Urothelium cell line (cell line): ENCODE measurements around the gene MYRFL.
"Not testable (repeated sequence)": the region's sequence is repeated elsewhere in the genome, so short reads cannot be mapped to it uniquely, and the experiment has no call there.

ENCODE experiments used
- DNase-seq: peaks from one replicate; pipeline ENCODE4 v3.0.0; 2011; ENCODE audit warnings: low spot score, mixed read lengths
- FAIRE-seq: peaks from 2 replicates; lab custom pipeline; 2011; peaks lifted over from hg19 to GRCh38; lab: Jason Lieb, UNC

The MYRFL gene

DNA sequence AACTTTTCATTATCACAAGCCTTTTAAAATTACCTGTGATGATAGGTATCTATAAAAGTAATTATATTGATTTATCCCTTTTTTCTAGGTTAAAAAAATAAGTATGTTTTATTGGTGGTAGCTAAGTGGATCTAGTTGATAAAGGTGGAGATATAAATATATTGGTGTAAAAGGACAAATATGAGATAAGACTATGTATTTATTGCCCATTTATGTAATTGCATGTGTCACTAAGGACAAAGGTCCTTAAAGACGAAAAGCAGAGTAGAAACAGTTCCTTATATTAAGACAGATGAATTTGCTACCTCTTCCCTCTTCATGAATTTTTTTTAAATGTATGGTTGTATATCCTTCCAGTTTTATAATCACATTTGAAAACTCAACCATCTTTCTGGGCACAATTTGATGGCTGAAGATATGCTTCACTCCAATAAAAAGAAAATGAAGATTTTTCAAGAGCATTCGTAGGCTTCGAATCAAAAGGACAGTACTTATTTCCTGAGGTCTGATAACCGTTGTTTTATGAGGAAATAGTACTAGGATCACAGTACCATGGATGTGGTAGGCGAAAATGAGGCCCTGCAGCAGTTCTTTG, at the start of gene MYRFL:
MYRFL (plus strand) TSS at position 262 of the 595 bp plus-strand sequence; CDS start at position 553, 291 bp downstream.
- DNase-seq (no peak), FAIRE-seq (no peak)

DNA sequence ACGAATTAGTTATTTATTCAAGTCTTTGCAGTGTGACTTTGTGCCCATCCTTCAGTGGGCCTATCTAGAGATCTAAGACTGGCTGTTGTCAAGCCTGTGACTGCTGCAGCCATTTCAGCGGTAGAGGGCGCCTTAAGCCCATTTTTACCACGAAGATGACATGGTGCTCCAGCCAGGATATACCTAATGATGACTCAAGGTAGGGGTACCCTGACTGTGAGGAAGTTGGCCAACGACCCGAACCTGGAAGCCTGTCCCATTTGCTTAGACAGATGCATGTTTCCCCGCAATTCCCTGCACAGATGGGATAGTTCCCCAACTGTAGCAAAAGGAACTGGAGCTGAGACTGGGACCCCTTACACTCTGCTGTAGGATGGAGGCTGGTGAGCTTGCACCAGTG, 45.1 kb upstream of the MYRFL start:
- FAIRE-seq = no peak
- DNase-seq = peak; percentile 2

DNA sequence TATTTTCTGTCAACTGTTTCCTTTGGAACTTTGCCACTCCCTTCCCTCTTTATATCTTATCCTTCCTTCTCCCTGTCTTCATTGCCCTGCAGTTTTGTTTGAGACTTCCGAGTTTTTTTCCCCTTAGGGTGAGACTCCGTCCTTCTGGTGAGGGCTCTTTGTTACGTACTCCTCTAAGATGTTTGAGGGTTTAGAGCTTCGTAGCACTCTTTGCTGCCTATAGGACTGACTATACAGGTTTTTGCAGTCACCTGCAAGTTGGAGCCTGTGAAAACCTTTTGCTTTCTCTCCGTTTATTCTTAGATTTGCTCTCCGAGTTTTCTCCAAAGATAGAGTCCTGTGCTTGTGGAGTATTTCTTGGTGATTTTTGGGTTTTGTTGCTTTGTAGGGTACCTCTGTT, 41.7 kb upstream of the MYRFL start:
- FAIRE-seq (no peak), DNase-seq (no peak)

DNA sequence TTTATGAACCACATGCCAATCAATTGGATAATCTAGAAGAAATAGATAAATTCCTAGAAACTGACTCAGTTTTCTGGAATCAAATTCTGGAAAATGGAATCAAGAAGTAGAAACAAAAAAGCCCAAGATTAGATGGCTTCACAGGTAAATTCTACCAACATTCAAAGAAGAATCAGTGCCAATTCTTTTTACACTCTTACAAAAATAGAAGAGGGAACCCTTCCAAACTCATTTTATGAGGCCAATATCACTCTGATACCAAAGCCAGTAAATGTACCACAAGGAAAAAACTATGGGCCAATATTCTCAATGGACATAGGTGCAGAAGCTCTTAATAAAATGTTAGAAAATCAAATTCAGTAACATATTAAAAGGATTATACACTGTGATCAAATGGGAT, 35.7 kb upstream of the MYRFL start:
- FAIRE-seq = no peak
- DNase-seq = no peak

DNA sequence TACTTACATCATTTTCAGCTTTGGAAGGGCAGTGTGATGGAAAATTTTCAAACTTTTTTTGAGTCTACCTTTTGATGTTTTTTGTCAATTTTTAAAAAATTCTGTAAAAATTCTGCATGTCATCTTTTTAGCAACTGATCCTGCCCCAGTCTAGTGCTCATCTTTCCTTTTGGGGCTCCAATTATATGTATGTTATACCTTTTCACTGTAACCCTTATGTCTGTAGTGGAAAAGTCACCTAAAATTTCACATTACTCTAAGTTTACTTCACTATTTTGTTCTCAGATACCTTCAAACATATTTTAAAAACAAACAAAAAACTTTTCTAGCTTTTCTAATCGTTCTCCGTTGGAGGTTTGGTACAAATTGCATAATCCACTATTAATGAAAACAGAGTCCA, 32.5 kb upstream of the MYRFL start:
- FAIRE-seq = no peak
- DNase-seq = no peak

DNA sequence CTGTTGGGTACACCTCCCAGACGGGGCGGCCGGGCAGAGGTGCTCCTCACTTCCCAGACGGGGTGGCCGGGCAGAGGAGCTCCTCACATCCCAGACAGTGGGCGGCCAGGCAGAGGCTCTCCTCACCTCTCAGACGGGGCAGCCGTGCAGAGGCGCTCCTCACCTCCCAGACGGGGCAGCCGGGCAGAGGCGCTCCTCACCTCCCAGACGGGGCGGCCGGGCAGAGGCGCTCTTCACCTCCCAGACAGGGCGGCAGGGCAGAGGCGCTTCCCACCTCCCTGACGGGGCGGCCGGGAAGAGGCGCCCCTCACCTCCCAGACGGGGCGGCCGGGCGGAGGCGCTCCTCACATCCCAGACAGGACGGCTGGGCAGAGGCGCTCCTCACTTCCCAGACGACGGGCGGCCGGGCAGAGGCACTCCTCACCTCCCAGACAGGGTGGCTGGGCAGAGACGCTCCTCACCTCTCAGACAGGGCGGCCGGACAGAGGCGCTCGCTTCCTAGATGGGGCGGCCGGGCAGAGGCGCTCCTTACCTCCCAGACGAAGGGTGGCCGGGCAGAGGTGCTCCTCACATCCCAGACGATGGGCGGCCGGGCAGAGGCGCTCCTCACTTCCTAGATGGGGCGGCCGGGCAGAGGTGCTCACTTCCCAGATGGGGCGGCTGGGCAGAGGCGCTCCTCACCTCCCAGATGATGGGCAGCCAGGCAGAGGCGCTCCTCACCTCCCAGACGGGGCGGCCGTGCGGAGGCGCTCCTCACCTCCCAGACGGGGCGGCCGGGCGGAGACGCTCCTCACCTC, 17.7 kb upstream of the MYRFL start:
- not testable (repeated sequence) for FAIRE-seq, DNase-seq

DNA sequence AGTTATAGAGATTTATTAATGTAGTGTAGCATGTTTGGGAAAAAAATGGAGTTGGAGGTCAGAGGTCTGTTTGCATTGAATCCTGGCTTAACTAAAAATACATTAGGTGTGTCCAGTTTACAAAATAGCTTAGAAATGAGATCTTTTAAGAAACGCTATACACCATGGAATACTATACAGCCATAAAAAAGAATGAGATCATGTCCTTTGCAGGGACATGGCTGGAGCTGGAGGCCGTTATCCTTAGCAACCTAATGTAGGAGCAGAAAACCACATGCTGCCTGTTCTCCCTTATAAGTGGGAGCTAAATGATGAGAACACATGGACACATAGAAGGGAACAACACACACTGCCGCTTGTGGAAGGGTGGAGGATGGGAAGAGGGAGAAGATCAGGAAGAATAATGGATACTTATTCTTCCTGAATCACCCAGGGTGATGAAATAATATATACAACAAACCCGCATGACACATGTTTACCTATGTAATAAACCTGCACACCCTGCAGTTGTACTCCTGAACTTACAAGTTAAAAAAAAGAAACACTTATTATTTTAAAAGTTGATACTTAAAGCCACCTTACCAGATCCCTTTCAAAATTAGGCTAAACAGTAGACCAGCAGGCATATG, 14.0 kb upstream of the MYRFL start:
- no peak for FAIRE-seq

DNA sequence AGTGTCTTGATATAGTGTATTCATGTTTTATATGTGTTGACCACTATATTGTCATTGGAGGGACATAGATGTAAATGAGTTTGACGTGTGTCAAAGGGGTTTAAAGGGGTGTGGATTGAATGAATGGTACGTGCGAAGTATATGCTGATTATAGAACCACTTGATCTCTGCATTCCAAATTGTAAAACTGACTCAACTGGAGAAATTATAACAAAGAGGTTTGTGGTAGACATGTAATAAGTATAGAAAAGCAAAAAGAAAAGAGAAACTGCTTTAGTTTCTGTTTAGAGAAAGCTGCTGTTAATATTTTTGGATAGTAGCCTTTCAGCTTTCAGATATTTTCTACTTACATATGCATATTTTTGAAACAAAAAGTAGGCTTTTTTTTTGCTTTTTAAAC, 8.9 kb upstream of the MYRFL start:
- DNase-seq (no peak), FAIRE-seq (no peak)

More for the DNA sequence above, 14.0 kb upstream of the MYRFL start:
- no peak for DNase-seq

DNA sequence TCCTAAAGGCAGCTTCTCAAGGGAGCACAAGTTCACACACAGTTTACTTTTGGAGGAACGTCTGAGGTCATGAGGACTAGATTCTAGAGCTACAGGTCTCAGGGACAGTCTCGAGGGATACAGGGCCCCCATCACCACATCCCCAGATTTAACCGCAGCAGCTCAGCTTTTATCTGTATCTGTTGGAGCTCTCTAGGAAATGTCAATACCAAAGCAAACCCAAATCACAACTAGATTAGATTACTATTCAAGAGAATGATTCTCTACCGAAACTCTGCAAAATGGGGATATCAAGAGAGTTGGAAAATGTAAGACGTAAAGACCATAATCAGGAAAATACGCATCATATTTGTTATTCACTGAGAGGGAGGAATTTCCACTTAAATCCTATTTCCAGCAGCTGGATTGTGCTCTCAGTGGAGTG, 4.0 kb upstream of the MYRFL start:
- no peak for FAIRE-seq
- no peak for DNase-seq

DNA sequence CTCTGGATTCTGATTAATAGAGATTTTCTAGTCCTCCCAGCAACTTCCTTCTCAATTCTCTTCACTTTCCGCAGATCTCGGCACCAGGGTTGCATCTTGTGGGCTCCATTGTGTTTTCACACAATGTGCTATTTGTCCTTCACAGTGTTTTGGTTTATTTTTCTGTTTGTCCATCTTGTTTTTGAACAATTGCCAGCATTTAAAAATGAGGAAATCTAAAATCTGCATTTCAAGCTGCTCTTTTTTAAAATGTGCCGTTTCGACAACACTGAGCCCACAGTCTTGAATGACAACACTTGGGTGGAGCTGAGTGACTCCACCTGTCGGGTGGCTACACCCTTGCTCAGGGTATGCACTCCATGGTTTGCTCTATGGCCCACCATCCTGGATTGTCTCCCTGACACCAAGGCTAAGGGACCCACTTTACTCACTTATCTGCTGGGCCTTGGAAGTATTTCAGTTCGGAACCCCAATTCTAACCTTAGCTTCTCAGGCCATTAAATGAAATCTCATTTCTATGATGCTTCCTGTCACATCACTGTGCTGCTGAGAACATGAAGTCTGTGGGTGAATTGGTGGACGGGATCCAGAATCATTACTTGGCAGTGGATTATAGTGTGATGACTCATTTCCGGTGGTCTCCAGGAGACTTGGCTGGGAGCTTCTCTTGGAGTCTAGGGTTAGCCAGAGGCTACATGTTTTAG, 3.4 kb upstream of the MYRFL start:
- FAIRE-seq (no peak), DNase-seq (peak; percentile 74)

DNA sequence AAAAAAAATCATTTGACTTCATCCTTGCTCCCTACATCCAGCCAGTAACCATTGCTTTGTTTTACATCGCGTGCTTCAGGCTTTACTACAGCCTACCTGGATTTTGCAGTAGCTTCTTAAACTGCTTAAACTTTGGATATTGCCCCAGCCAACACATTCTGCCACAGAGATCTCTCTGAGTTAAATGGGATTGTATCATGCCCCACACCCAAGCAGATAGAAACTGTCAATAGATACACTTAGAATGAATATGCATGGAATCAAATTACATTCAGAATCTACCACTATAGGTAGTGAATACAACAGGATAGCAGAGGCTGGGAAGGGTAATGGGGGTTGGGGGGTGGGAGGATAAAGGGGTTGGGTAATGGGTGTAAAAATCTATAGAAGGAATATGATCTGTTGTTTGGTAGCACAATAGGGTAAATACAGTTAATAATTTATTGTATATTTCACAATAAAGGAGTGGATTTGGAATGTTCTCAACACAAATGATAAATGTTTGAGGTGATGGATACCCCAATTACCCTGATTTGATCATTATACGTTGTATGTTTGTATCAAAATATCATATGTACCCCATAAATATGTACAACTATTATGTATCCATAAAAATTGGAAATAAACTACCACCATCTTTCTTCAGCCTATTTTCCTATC, 2.7 kb upstream of the MYRFL start:
- FAIRE-seq (no peak), DNase-seq (no peak)

DNA sequence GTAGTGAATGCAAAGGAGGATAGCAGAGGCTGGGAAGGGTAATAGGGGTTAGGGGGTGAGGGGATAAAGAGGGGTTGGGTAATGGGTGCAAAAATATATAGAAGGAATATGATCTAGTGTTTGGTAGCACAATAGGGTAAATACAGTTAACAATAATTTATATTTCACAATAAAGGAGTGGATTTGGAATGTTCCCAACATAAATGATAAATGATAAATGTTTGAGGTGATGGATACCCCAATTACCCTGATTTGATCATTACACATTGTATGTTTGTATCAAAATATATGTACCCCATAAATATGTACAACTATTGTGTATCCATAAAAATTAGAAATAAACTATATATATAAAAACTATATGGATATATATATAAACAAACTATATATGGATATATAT, 999 bp upstream of the MYRFL start:
- FAIRE-seq = no peak

DNA sequence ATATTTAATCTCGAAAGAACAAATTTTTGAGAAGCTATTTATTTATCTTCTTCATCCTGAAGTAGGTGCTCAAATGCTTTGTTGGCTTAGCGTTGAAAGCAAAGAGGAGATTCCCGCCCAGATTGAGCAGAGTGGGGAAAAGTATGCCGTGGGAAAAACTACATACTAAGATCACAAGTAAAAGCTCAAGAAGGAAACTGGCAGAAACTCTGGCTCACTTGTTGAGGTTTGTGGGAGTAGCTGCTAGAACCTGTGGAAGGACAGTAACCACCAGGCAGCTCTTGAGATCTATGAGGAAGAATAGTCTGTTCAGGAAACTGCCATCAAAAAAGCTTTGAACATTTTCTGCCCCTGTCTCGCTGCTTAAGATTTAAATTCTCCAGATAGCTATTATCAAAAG, 3.9 kb downstream of the MYRFL start:
- FAIRE-seq (no peak), DNase-seq (no peak)

More for the DNA sequence above, 999 bp upstream of the MYRFL start:
- DNase-seq = no peak

DNA sequence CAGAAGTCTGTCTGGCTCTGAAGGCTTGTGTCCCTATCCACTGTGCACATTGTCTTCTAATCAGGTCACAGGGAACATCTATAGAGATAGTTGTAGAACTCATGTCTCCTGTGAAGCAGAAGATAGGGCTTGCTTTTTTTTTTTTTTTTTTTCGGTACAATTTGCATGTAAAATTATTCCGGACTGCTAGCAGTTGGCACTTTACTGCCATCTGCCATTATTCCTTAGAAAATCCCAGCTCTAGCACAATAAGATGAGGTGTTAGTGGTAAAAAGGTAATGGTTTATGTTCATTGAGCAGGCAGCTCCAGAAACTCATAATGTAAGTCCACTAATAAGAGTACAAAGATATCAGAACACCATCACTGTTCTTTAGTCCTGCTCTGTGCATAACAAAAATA, 8.7 kb downstream of the MYRFL start:
- FAIRE-seq (no peak), DNase-seq (no peak)

DNA sequence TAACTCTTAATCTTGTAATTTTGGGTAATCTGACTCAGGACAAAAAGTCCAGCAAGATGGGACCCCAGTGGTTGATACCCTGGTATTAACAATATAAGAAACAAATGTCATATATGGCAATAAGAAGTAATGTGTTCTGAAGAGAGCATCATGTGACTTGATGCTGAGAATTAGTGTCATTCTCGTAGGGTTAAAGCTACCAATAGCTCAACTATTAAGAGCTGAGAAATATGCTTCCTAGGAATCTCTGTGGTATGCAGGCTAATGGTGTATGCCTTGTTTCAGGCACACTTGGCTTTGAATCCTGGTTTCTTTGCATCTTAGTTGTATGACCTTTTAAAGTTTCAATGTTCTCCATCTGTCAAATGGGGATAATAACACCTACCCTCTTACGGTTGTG, 9.1 kb downstream of the MYRFL start:
- FAIRE-seq (no peak), DNase-seq (no peak)

DNA sequence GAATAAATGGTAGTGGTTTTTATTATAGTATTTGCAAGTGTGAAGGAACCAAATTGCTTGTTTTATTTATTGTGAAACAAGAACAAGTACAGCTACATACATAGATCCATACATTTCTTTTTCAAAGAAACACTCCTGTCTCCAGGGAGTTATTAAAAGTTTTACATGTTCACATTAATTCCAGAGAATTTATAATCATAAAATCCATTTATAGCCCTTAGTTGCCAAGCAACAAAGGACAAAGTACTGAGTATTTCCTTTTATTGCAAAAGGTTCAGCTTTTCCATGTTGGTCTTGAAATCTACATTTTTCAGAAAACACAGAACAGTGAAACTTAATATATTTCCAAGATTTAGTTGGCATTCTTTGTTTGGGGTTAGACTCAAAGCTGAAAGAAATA, 9.5 kb downstream of the MYRFL start:
- no peak for DNase-seq
- no peak for FAIRE-seq

DNA sequence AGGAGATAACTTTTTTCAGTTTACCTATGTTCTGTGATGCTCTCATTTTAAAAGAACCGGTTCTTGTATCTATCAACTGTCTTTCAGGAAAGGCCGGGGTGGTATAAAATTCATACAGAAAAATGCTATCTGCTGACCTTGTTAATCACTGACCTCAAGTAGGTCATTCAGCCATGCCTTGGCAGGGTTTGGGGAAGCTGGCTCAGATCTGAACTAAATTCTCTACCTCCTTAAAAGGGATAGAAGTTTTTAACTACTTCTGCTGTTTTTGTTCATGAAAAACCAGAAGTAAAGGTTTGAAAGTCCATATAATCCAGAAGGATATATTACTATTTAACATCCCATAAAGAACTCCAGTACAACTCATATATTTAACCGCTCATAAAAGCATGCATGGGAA, 10.1 kb downstream of the MYRFL start:
- DNase-seq (no peak), FAIRE-seq (no peak)

DNA sequence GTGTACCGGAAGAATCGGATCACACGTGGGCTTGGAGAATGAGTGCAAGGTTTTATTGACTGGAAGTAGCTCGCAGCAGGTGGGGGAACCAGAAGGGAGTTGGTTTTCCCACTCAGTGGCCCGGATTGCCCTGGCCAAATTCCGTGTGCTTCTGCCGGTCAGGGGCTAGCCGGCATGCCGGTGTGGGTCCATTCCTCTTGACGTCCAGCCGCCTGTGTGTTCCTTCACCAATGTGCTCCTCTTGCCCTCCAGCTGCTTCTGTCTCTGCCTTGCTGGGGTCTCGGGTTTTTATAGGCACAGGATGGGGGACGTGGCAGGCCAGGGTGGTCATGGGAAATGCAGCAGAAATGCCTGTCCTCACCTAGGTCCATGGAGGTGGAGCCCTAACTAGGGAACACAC, 11.0 kb downstream of the MYRFL start:
- FAIRE-seq = no peak

DNA sequence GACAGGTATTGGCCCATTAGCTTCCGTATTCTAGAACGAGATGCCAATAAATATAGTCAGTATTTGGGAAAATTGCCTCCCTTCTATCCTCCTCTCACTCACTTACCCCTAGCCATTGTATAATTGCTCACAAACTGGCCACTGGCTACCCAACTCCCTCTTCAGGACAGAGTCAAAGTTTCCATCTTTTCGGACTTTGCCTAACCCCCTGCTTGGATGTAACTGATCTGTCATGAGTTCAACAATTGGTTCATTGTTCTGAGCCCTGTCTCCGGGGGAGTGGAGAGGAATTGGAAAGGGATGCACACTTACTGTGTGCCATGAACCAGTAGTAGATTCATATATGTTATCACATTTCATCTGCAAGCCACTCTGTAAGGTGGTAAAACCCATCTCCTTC, 12.2 kb downstream of the MYRFL start:
- DNase-seq (peak; percentile 4), FAIRE-seq (no peak)

More for the DNA sequence above, 11.0 kb downstream of the MYRFL start:
- DNase-seq = no peak

DNA sequence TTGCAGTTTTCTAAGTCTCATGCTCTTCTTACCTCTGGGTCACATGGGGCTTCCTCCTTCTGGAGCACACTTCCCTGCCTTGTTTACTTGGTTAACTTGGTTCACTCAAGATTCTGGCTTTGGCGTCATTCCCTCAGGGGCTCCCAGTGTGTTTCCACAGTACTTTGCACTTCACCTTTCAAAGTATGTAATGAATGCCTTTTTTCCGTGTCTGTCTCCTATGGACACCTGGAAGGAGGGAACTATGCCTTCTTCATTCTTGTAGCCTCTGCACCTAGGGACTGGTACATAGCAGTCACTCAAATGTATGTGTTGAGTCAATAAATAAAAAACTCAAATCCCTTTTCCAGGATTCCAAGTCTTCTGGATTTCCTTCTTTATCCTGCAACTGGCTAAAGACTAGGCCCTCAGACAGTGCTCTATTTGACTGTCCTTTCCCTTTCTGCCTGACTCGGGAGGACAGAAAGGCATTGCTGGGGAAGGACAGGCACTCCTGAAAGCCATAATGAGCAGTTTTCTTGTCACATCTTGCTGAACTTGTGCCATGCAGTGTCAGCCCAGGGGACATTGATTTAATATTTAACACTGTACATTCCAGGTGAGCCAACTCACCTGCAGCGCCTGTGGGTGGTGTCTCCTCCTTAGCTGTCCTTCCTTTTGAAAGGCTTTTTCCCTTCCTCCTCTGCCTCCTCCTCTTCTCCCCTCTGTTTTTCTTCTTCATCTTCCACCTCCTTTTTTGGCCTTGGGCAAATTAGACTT, 12.8 kb downstream of the MYRFL start:
- DNase-seq (no peak), FAIRE-seq (no peak)
